IMR-90 (cell line): ENCODE measurements around the gene NPBWR2. TPM values are rescaled to one million over a fixed set of nuclear protein-coding genes. Genes with fewer than 3 reads are reported as not detected.

ENCODE experiments used
- ATAC-seq: fragments of 200-7000 bp; cut with Tn5 transposase; 2 replicates; pipeline ENCODE4 v1.9.1; 2020; ENCODE audit warnings: low read depth, mild to moderate bottlenecking, moderate library complexity
- BruUV-seq: library from RNA; stranded (reverse); fragments of 400-500 nt; replicated peaks from 2 replicates; lab custom pipeline; 2021; lab: Mats Ljungman, UMichigan
- CTCF ChIA-PET: fragments of 300-600 bp; formaldehyde crosslinking; extraction: SDS; loops from one replicate; lab custom pipeline; 2021; ENCODE audit warnings: antibody characterized with exemption; lab: Yijun Ruan, JAX
- POLR2A ChIA-PET: fragments of 300-600 bp; sonication (Branson Sonifier 250); formaldehyde crosslinking; loops from one replicate; lab custom pipeline; 2022; ENCODE audit warnings: antibody characterized with exemption; ENCODE audit not compliant: unreplicated experiment; lab: Charles Lee
- DNase-seq: peaks from one replicate; pipeline ENCODE4 v3.0.0; 2013
- H2AFZ ChIP-seq: replicated peaks from 2 replicates; pipeline ENCODE3; 2013; ENCODE audit warnings: low read length, mild to moderate bottlenecking; ENCODE audit not compliant: poor library complexity
- H2AK5ac ChIP-seq: 2 replicates; pipeline ENCODE4 v1.6.1; 2013; ENCODE audit warnings: low read depth, low read length, inconsistent platforms
- H2AK9ac ChIP-seq: replicated peaks from 2 replicates; pipeline ENCODE3; 2013; ENCODE audit warnings: mild to moderate bottlenecking, low read depth, low read length, moderate library complexity; ENCODE audit not compliant: poor library complexity
- H2BK120ac ChIP-seq: 2 replicates; pipeline ENCODE4 v1.6.1; 2013; ENCODE audit warnings: low read depth, low read length, inconsistent platforms
- H2BK15ac ChIP-seq: 3 replicates; pipeline ENCODE4 v1.6.1; 2013; ENCODE audit warnings: low read depth, low read length, inconsistent platforms
- H2BK20ac ChIP-seq: 2 replicates; pipeline ENCODE4 v1.6.1; 2013; ENCODE audit warnings: low read depth, mild to moderate bottlenecking, inconsistent platforms, low read length, moderate library complexity
- H2BK5ac ChIP-seq: 2 replicates; pipeline ENCODE4 v1.6.1; 2013; ENCODE audit warnings: mild to moderate bottlenecking, low read depth, low read length, inconsistent platforms; ENCODE audit not compliant: poor library complexity, severe bottlenecking
- H3K14ac ChIP-seq: replicated peaks from 2 replicates; pipeline ENCODE4 v1.6.1; 2013; ENCODE audit warnings: low read depth, low read length, inconsistent platforms
- H3K18ac ChIP-seq: 2 replicates; pipeline ENCODE4 v1.6.1; 2013; ENCODE audit warnings: low read depth, low read length, control low read depth
- H3K23ac ChIP-seq: 2 replicates; pipeline ENCODE4 v1.6.1; 2013; ENCODE audit warnings: low read depth, low read length, inconsistent platforms
- H3K27ac ChIP-seq: 2 replicates; pipeline ENCODE4 v1.5.1; 2013; ENCODE audit warnings: mild to moderate bottlenecking, control low read depth, low read length; ENCODE audit not compliant: insufficient read depth
- H3K27me3 ChIP-seq: 2 replicates; pipeline ENCODE4 v1.6.1; 2013; ENCODE audit warnings: low read length; ENCODE audit not compliant: control insufficient read depth, insufficient read depth
- H3K36me3 ChIP-seq: 2 replicates; pipeline ENCODE4 v1.6.1; 2013; ENCODE audit warnings: low read length, mixed read lengths; ENCODE audit not compliant: control insufficient read depth, insufficient read depth
- H3K4ac ChIP-seq: 2 replicates; pipeline ENCODE4 v1.6.1; 2013; ENCODE audit warnings: low read depth, low read length, inconsistent platforms
- H3K4me1 ChIP-seq: 2 replicates; pipeline ENCODE4 v1.6.1; 2013; ENCODE audit warnings: low read length, mixed read lengths; ENCODE audit not compliant: control insufficient read depth, insufficient read depth
- H3K4me2 ChIP-seq: 2 replicates; pipeline ENCODE4 v1.6.1; 2013; ENCODE audit warnings: low read depth, mild to moderate bottlenecking, control low read depth, low read length, moderate library complexity
- H3K4me3 ChIP-seq: 2 replicates; pipeline ENCODE4 v1.5.1; 2013; ENCODE audit warnings: low read depth, mild to moderate bottlenecking, control low read depth, low read length, moderate library complexity; ENCODE audit not compliant: insufficient read depth
- H3K56ac ChIP-seq: 2 replicates; pipeline ENCODE4 v1.6.1; 2013; ENCODE audit warnings: low read length, inconsistent platforms; ENCODE audit not compliant: insufficient read depth; ENCODE audit errors: extremely low read depth
- H3K79me1 ChIP-seq, 2 experiments: 2 replicates each; pipeline ENCODE4 v1.6.1; 2013; ENCODE audit warnings: low read length in 2 of 2, inconsistent platforms in 1 of 2, low read depth in 1 of 2
- H3K9ac ChIP-seq: 2 replicates; pipeline ENCODE4 v1.6.1; 2013; ENCODE audit warnings: low read depth, low read length, control low read depth
- H3K9me1 ChIP-seq: 2 replicates; pipeline ENCODE4 v1.6.1; 2013; ENCODE audit warnings: low read length, inconsistent platforms; ENCODE audit not compliant: insufficient read depth
- H3K9me3 ChIP-seq: 2 replicates; pipeline ENCODE4 v1.6.1; 2013; ENCODE audit warnings: low read length; ENCODE audit not compliant: control insufficient read depth, insufficient read depth
- H4K20me1 ChIP-seq: 2 replicates; pipeline ENCODE4 v1.6.1; 2013; ENCODE audit warnings: low read length, inconsistent platforms; ENCODE audit not compliant: insufficient read depth
- H4K5ac ChIP-seq: 2 replicates; pipeline ENCODE4 v1.6.1; 2013; ENCODE audit warnings: mild to moderate bottlenecking, low read depth, low read length, control low read depth
- H4K8ac ChIP-seq, 2 experiments: 2 replicates each; pipeline ENCODE4 v1.6.1; 2013; ENCODE audit warnings: low read depth in 2 of 2, low read length in 2 of 2, control low read depth in 1 of 2, inconsistent platforms in 1 of 2
- H4K91ac ChIP-seq: 2 replicates; pipeline ENCODE4 v1.6.1; 2013; ENCODE audit warnings: low read depth, low read length, inconsistent platforms; ENCODE audit not compliant: insufficient read depth
- CTCF ChIP-seq: conservative IDR thresholded peaks from 2 replicates; pipeline ENCODE4 v1.5.1; 2012; ENCODE audit warnings: mild to moderate bottlenecking, low read depth, low read length, improper control_type of control experiment
- MAZ ChIP-seq: IDR thresholded peaks from 2 replicates; pipeline ENCODE4 v1.6.1; 2012; ENCODE audit warnings: low read depth, mild to moderate bottlenecking, low read length, improper control_type of control experiment, moderate library complexity, borderline replicate concordance
- RAD21 ChIP-seq: IDR thresholded peaks from 2 replicates; pipeline ENCODE4 v1.6.1; 2012; ENCODE audit warnings: low read length, improper control_type of control experiment
- WGBS, 2 experiments: methylation state at CpG; one replicate each; pipeline versions ENCODE4 v1.1.5 to v1.1.7; 2013; ENCODE audit warnings: missing lambda C conversion rate in 2 of 2; ENCODE audit not compliant: insufficient read length in 1 of 2; ENCODE audit errors: extremely low coverage in 2 of 2; 5-methylcytosine and 5-hydroxymethylcytosine counted together
- dilution Hi-C: fragments of 300-500 bp; cut with HindIII; formaldehyde crosslinking; loops from one replicate; pipeline ENCODE4 v1.14.3; 2018; ENCODE audit warnings: low sequenced_read_pairs; ENCODE audit not compliant: unreplicated experiment
- in situ Hi-C: fragments of 300-500 bp; cut with MboI; formaldehyde crosslinking; loops from 3 replicates; pipeline ENCODE4 v1.14.3; 2019; ENCODE audit warnings: low sequenced_read_pairs, inconsistent platforms, mixed read lengths
- intact Hi-C: fragments of 100-400 bp; cut with micrococcal nuclease; formaldehyde crosslinking; loops from 2 replicates; pipeline ENCODE4 v1.10.0; 2022
- polyA plus RNA-seq, 3 experiments: library from polyadenylated mRNA; depleted of rRNA; stranded (reverse); fragments of >200 nt; gene quantifications; 2 replicates each; pipeline ENCODE4 v1.2.3, GENCODE V29; 2012; ENCODE audit warnings: low replicate concordance in 1 of 3
- total RNA-seq: library from RNA; depleted of rRNA; stranded (reverse); fragments of >200 nt; gene quantifications from 2 replicates; pipeline ENCODE4 v1.2.3, GENCODE V29; 2012

The NPBWR2 gene
- total and polyA plus RNA-seq, 2 of the 4 experiments (the other 2 are of a cell fraction) = not detected

GRCh38 chr20:64102647-64103354 is 4.6 kb downstream of the NPBWR2 start:
- Histone ChIP-seq H2BK20ac (no peak overlapping the region), H3K27me3 (peaks cover 51% of the 10 kb centered on the region), H3K4ac (no peak overlapping the region), H4K5ac (no peak overlapping the region), H3K27ac (no peak overlapping the region), H2AK5ac (no peak overlapping the region), H4K91ac (no peak overlapping the region), H3K9me1 (no peaks in the 10 kb centered on the region), H2AFZ (no peak overlapping the region), H3K9ac (no peak overlapping the region), H3K9me3 (no peaks in the 10 kb centered on the region), H3K23ac (no peak overlapping the region), H2AK9ac (no peak overlapping the region), H3K4me3 (no peak overlapping the region), H3K79me1 (no peaks in the 10 kb centered on the region), H2BK120ac (no peak overlapping the region), H4K8ac (no peak overlapping the region), H3K56ac (no peak overlapping the region), H3K18ac (no peak overlapping the region), H4K20me1 (no peaks in the 10 kb centered on the region), H3K4me2 (no peak overlapping the region), H2BK15ac (no peak overlapping the region), H3K4me1 (no peaks in the 10 kb centered on the region), H3K36me3 (no peaks in the 10 kb centered on the region), H3K14ac (no peak overlapping the region), H2BK5ac (no peak overlapping the region)
- no peak; the same call in 1 of the 2 replicates for ATAC-seq
- TF ChIP-seq RAD21 (no peak), MAZ (no peak), CTCF (no peak)
- DNase-seq = no peak
- in situ Hi-C loops = no loop called here
- 23% methylated on average over 14 of the region's 30 CpGs; no CpG with 5 or more reads in 1 of the 2 experiments for WGBS, 2 experiments
- POLR2A ChIA-PET = no interaction called here
- dilution Hi-C loops = no loop called here
- no TSS peak for BruUV-seq
- CTCF ChIA-PET = interaction anchor here (0.7 kb wide), 1 partner anchor 22 kb away, joined by 3 read pairs; no protein-coding TSS in a partner anchor
- intact Hi-C loops = no loop called here
